Measurements from ENCODE around the gene C4orf50. TPM values are rescaled to one million over a fixed set of nuclear protein-coding genes. Genes with fewer than 3 reads are reported as not detected.

The C4orf50 gene
- polyA plus RNA-seq, 3 donors, result not detected

GRCh38 chr4:5891563-5892322, 126.5 kb downstream of the C4orf50 start:
- Histone ChIP-seq H3K9ac (ENCODE audit: insufficient read depth, low read length, poor library complexity, severe bottlenecking) (no peak overlapping the region), H3K36me3 (replicated peaks in 1 of 2; ENCODE audit: control insufficient read depth in 1 of 2, insufficient read depth in 2 of 2, low read length in 2 of 2) (no peaks in the 10 kb centered on the region), H3K9me3 (replicated peaks in 1 of 2; ENCODE audit: control insufficient read depth in 1 of 2, insufficient read depth in 1 of 2, low read length in 2 of 2) (peaks cover 7 to 24% of the 10 kb centered on the region in 2 donors), H3K4me3 (replicated peaks in 1 of 3; ENCODE audit: low read depth in 2 of 3, low read length in 3 of 3) (no peak overlapping the region), H4K20me1 (ENCODE audit: insufficient read depth, low read length) (no peaks in the 10 kb centered on the region), H3K4me2 (replicated peaks; ENCODE audit: extremely low read depth, low read length, poor library complexity, severe bottlenecking) (no peak overlapping the region), H3K27me3 (ENCODE audit: control insufficient read depth in 2 of 2, insufficient read depth in 2 of 2, low read length in 2 of 2) (peaks cover 41 to 74% of the 10 kb centered on the region in 2 donors), H3K79me2 (ENCODE audit: insufficient read depth, low read length) (no peaks in the 10 kb centered on the region), H3K4me1 (ENCODE audit: control insufficient read depth in 1 of 2, insufficient read depth in 2 of 2, low read length in 2 of 2) (no peaks in the 10 kb centered on the region), H2AFZ (ENCODE audit: insufficient read depth, low read depth, low read length, poor library complexity, severe bottlenecking) (no peak overlapping the region), H3K27ac (ENCODE audit: low read depth in 1 of 2, low read length in 2 of 2) (no peak overlapping the region)
- intact Hi-C loops (cut with micrococcal nuclease), result no loop called here
- H3K27me3 Mint-ChIP-seq (ENCODE audit: low read depth in 3 of 3), result peaks cover 61 to 83% (median 67%) of the 10 kb centered on the region in 3 donors
- H3K4me1 Mint-ChIP-seq, result no peaks in the 10 kb centered on the region
- H3K36me3 Mint-ChIP-seq, result no peaks in the 10 kb centered on the region
- peak overlapping the region in 1 of 2 donors; percentile 84 for H3K4me3 Mint-ChIP-seq
- 20% methylated on average over 23 of the region's 34 CpGs for WGBS (ENCODE audit: insufficient coverage)
- DNase-seq, result no peak
- H3K27ac Mint-ChIP-seq, result no peak overlapping the region
- peaks cover 0 to 18% (median 10%) of the 10 kb centered on the region in 7 donors for H3K9me3 Mint-ChIP-seq
- TF ChIP-seq CTCF (IDR thresholded peaks at IDR 0.05), result no peak

GRCh38 chr4:5890063-5890727, 128.0 kb downstream of the C4orf50 start:
- no peak overlapping the region for H3K27ac ChIP-seq (ENCODE audit: low read depth in 1 of 2, low read length in 2 of 2)
- intact Hi-C loops (cut with micrococcal nuclease), result no loop called here
- H3K36me3 Mint-ChIP-seq, result no peaks in the 10 kb centered on the region
- H3K4me1 ChIP-seq (ENCODE audit: control insufficient read depth in 1 of 2, insufficient read depth in 2 of 2, low read length in 2 of 2), result no peaks in the 10 kb centered on the region
- H4K20me1 ChIP-seq (ENCODE audit: insufficient read depth, low read length), result no peaks in the 10 kb centered on the region
- no peak overlapping the region for H3K27ac Mint-ChIP-seq
- no peaks in the 10 kb centered on the region for H3K4me1 Mint-ChIP-seq
- peaks cover 41 to 80% of the 10 kb centered on the region in 2 donors for H3K27me3 ChIP-seq (ENCODE audit: control insufficient read depth in 2 of 2, insufficient read depth in 2 of 2, low read length in 2 of 2)
- peaks cover 0 to 18% (median 10%) of the 10 kb centered on the region in 7 donors for H3K9me3 Mint-ChIP-seq
- H3K9me3 ChIP-seq (replicated peaks in 1 of 2; ENCODE audit: control insufficient read depth in 1 of 2, insufficient read depth in 1 of 2, low read length in 2 of 2), result peaks cover 7 to 24% of the 10 kb centered on the region in 2 donors
- H3K4me3 Mint-ChIP-seq, result peak overlapping the region in 1 of 2 donors; percentile 84
- WGBS (ENCODE audit: insufficient coverage), result 3% methylated on average over 39 of the region's 41 CpGs
- no peak overlapping the region for H3K4me2 ChIP-seq (replicated peaks; ENCODE audit: extremely low read depth, low read length, poor library complexity, severe bottlenecking)
- H3K36me3 ChIP-seq (replicated peaks in 1 of 2; ENCODE audit: control insufficient read depth in 1 of 2, insufficient read depth in 2 of 2, low read length in 2 of 2), result no peaks in the 10 kb centered on the region
- H3K4me3 ChIP-seq (replicated peaks in 1 of 3; ENCODE audit: low read depth in 2 of 3, low read length in 3 of 3), result no peak overlapping the region
- no peak overlapping the region for H2AFZ ChIP-seq (ENCODE audit: insufficient read depth, low read depth, low read length, poor library complexity, severe bottlenecking)
- no peaks in the 10 kb centered on the region for H3K79me2 ChIP-seq (ENCODE audit: insufficient read depth, low read length)
- peaks cover 68 to 88% (median 74%) of the 10 kb centered on the region in 3 donors for H3K27me3 Mint-ChIP-seq (ENCODE audit: low read depth in 3 of 3)
- DNase-seq, result no peak
- no peak for TF ChIP-seq CTCF (IDR thresholded peaks at IDR 0.05)
- H3K9ac ChIP-seq (ENCODE audit: insufficient read depth, low read length, poor library complexity, severe bottlenecking), result no peak overlapping the region
